ENCODE data around the gene GATAD2A.

DNA sequence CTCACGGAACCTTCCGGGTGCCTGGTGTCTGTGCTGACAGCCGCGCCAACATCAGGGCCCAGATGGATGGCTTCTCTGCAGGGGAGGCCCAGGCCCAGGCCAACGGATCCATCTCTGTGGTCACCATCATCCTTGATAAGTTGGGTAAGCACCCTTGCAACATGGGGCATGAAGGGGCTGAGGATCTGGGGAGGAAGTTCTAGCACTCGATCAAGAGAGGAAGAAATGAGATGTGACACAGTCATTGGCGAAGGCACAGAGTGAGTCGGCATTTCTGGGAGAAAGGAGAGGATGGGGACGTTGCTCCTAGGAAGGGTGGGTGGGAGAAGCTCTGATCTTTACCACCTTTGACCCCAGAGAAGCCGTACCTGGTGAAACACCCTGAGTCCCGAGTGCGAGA is 137.0 kb downstream of the GATAD2A start:
- no peak for TF ChIP-seq EZH2 (IDR thresholded peaks at IDR 0.05; ENCODE audit: borderline replicate concordance, low read depth, low read length, severe bottlenecking)
- TF ChIP-seq, protein P1, sequence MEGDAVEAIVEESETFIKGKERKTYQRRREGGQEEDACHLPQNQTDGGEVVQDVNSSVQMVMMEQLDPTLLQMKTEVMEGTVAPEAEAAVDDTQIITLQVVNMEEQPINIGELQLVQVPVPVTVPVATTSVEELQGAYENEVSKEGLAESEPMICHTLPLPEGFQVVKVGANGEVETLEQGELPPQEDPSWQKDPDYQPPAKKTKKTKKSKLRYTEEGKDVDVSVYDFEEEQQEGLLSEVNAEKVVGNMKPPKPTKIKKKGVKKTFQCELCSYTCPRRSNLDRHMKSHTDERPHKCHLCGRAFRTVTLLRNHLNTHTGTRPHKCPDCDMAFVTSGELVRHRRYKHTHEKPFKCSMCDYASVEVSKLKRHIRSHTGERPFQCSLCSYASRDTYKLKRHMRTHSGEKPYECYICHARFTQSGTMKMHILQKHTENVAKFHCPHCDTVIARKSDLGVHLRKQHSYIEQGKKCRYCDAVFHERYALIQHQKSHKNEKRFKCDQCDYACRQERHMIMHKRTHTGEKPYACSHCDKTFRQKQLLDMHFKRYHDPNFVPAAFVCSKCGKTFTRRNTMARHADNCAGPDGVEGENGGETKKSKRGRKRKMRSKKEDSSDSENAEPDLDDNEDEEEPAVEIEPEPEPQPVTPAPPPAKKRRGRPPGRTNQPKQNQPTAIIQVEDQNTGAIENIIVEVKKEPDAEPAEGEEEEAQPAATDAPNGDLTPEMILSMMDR (IDR thresholded peaks at IDR 0.05; ENCODE audit: borderline replicate concordance, extremely low read depth, low read length, poor library complexity, severe bottlenecking) = no peak

All from DND-41 (cell line).